ENCODE data around the gene MAPK11. TPM values are rescaled to one million over a fixed set of nuclear protein-coding genes. Genes with fewer than 3 reads are reported as not detected.

The MAPK11 gene
- total RNA-seq, 1 donor from 2014 or later = 11.9 TPM

GRCh38 chr22:50284479-50284878, 14.3 kb upstream of the MAPK11 start:
- H3K4me3 ChIP-seq (ENCODE audit: low read depth, low read length) = no peak overlapping the region
- TF ChIP-seq CTCF (IDR thresholded peaks at IDR 0.05; ENCODE audit: insufficient read depth, low read length, poor library complexity, severe bottlenecking) = no peak

GRCh38 chr22:50283821-50284220, 13.6 kb upstream of the MAPK11 start:
- Histone ChIP-seq H3K36me3 (ENCODE audit: control insufficient read depth, insufficient read depth, low read length) (peaks cover 6% of the 10 kb centered on the region), H3K27me3 (ENCODE audit: control insufficient read depth, insufficient read depth, low read length) (no peaks in the 10 kb centered on the region), H3K4me3 (ENCODE audit: low read depth, low read length) (no peak overlapping the region)
- DNase-seq (ENCODE audit: low read depth) = no peak
- no peak for TF ChIP-seq CTCF (IDR thresholded peaks at IDR 0.05; ENCODE audit: insufficient read depth, low read length, poor library complexity, severe bottlenecking)

More at GRCh38 chr22:50284479-50284878, 14.3 kb upstream of the MAPK11 start:
- Histone ChIP-seq H3K27me3 (ENCODE audit: control insufficient read depth, insufficient read depth, low read length) (no peaks in the 10 kb centered on the region), H3K36me3 (ENCODE audit: control insufficient read depth, insufficient read depth, low read length) (peaks cover 6% of the 10 kb centered on the region)
- no peak for DNase-seq (ENCODE audit: low read depth)

- H3K27me3 ChIP-seq (ENCODE audit: control insufficient read depth, insufficient read depth, low read length) = no peaks in the 10 kb centered on the region
- no peak overlapping the region for H3K4me3 ChIP-seq (ENCODE audit: low read depth, low read length)
- TF ChIP-seq CTCF (IDR thresholded peaks at IDR 0.05; ENCODE audit: insufficient read depth, low read length, poor library complexity, severe bottlenecking) = no peak
- DNase-seq (ENCODE audit: low read depth) = peak; percentile 67
- peaks cover 6% of the 10 kb centered on the region for H3K36me3 ChIP-seq (ENCODE audit: control insufficient read depth, insufficient read depth, low read length)
These were observed 12.4 kb upstream of the MAPK11 start for GRCh38 chr22:50282361-50283155.

GRCh38 chr22:50281957-50282356, 11.8 kb upstream of the MAPK11 start:
- DNase-seq (ENCODE audit: low read depth) = no peak
- no peaks in the 10 kb centered on the region for H3K27me3 ChIP-seq (ENCODE audit: control insufficient read depth, insufficient read depth, low read length)
- H3K4me3 ChIP-seq (ENCODE audit: low read depth, low read length) = no peak overlapping the region
- peaks cover 6% of the 10 kb centered on the region for H3K36me3 ChIP-seq (ENCODE audit: control insufficient read depth, insufficient read depth, low read length)
- no peak for TF ChIP-seq CTCF (IDR thresholded peaks at IDR 0.05; ENCODE audit: insufficient read depth, low read length, poor library complexity, severe bottlenecking)

GRCh38 chr22:50281384-50281760, 11.2 kb upstream of the MAPK11 start:
- no peak for DNase-seq (ENCODE audit: low read depth)
- Histone ChIP-seq H3K27me3 (ENCODE audit: control insufficient read depth, insufficient read depth, low read length) (no peaks in the 10 kb centered on the region), H3K36me3 (ENCODE audit: control insufficient read depth, insufficient read depth, low read length) (peaks cover 6% of the 10 kb centered on the region), H3K4me3 (ENCODE audit: low read depth, low read length) (no peak overlapping the region)
- TF ChIP-seq CTCF (IDR thresholded peaks at IDR 0.05; ENCODE audit: insufficient read depth, low read length, poor library complexity, severe bottlenecking) = no peak
